KMS-11 (cell line): ENCODE measurements around the gene FIGLA.

ENCODE experiments used
- H2AFZ ChIP-seq: fragments of 200-600 bp; sonication (generic); 2 replicates; pipeline ENCODE4 v1.6.1; 2016; ENCODE audit warnings: antibody characterized with exemption, mixed run types, low read depth
- H3K27ac ChIP-seq: fragments of 200-600 bp; sonication (generic); 2 replicates; pipeline ENCODE4 v1.6.1; 2016; ENCODE audit warnings: mild to moderate bottlenecking, mixed run types
- H3K27me3 ChIP-seq: fragments of 200-600 bp; sonication (generic); 2 replicates; pipeline ENCODE4 v1.6.1; 2017; ENCODE audit warnings: mild to moderate bottlenecking, low read depth, mixed run types, moderate library complexity; ENCODE audit not compliant: insufficient read depth
- H3K36me3 ChIP-seq: fragments of 200-600 bp; sonication (generic); 2 replicates; pipeline ENCODE4 v1.6.1; 2017; ENCODE audit warnings: mild to moderate bottlenecking, mixed run types; ENCODE audit not compliant: insufficient read depth
- H3K4me1 ChIP-seq: fragments of 200-600 bp; sonication (generic); 2 replicates; pipeline ENCODE4 v1.6.1; 2016; ENCODE audit warnings: mild to moderate bottlenecking, low read depth, mixed run types; ENCODE audit not compliant: poor library complexity, severe bottlenecking
- H3K4me2 ChIP-seq: fragments of 200-600 bp; sonication (generic); 2 replicates; pipeline ENCODE4 v1.7.0; 2016; ENCODE audit warnings: mild to moderate bottlenecking, mixed run types
- H3K4me3 ChIP-seq: fragments of 200-600 bp; sonication (generic); IDR thresholded peaks from 2 replicates; pipeline ENCODE4 v1.6.1; 2017; ENCODE audit warnings: low read depth, low read length, mixed read lengths; ENCODE audit not compliant: insufficient read depth
- H3K79me2 ChIP-seq: fragments of 200-600 bp; sonication (generic); 2 replicates; pipeline ENCODE4 v1.6.1; 2016; ENCODE audit warnings: low read depth, mixed run types; ENCODE audit not compliant: insufficient read depth
- H3K9ac ChIP-seq: fragments of 200-600 bp; sonication (generic); 2 replicates; pipeline ENCODE4 v1.6.1; 2016; ENCODE audit warnings: mild to moderate bottlenecking, mixed run types
- H4K20me1 ChIP-seq: fragments of 200-600 bp; sonication (generic); 2 replicates; pipeline ENCODE4 v1.6.1; 2016; ENCODE audit warnings: mild to moderate bottlenecking, mixed run types; ENCODE audit not compliant: insufficient read depth
- TF ChIP-seq, protein P1 (sequence below): fragments of 200-600 bp; sonication (generic); conservative IDR thresholded peaks from 2 replicates; pipeline ENCODE4 v1.6.1; 2017; ENCODE audit warnings: low read depth, mild to moderate bottlenecking, antibody characterized with exemption, low read length, moderate library complexity, mixed read lengths

FIGLA gene

DNA sequence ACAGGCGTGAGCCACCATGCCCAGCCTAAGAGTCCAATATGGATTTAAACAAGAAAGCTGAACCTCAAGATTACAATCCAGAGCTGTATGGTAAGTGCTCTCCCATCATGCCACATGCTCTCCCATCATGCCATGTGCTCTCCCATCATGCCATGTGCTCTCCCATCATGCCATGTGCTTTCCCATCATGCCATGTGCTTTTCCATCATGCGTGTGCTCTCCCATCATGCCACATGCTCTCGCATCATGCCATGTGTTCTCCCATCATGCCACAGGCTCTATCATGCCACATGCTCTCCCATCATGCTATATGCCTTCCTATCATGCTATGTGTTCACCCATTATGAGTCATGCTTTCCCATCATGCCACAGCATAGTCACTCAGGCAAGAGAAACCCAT, 43.2 kb downstream of the FIGLA start:
- Histone ChIP-seq H3K4me1 (peaks cover 12% of the 10 kb centered on the region), H4K20me1 (no peaks in the 10 kb centered on the region), H3K36me3 (no peaks in the 10 kb centered on the region), H3K27me3 (no peaks in the 10 kb centered on the region), H3K9ac (no peak overlapping the region), H3K4me3 (no peak overlapping the region), H3K4me2 (no peak overlapping the region), H2AFZ (no peak overlapping the region), H3K27ac (no peak overlapping the region), H3K79me2 (peaks cover 31% of the 10 kb centered on the region)
- TF ChIP-seq, protein P1, sequence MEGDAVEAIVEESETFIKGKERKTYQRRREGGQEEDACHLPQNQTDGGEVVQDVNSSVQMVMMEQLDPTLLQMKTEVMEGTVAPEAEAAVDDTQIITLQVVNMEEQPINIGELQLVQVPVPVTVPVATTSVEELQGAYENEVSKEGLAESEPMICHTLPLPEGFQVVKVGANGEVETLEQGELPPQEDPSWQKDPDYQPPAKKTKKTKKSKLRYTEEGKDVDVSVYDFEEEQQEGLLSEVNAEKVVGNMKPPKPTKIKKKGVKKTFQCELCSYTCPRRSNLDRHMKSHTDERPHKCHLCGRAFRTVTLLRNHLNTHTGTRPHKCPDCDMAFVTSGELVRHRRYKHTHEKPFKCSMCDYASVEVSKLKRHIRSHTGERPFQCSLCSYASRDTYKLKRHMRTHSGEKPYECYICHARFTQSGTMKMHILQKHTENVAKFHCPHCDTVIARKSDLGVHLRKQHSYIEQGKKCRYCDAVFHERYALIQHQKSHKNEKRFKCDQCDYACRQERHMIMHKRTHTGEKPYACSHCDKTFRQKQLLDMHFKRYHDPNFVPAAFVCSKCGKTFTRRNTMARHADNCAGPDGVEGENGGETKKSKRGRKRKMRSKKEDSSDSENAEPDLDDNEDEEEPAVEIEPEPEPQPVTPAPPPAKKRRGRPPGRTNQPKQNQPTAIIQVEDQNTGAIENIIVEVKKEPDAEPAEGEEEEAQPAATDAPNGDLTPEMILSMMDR, result no peak

DNA sequence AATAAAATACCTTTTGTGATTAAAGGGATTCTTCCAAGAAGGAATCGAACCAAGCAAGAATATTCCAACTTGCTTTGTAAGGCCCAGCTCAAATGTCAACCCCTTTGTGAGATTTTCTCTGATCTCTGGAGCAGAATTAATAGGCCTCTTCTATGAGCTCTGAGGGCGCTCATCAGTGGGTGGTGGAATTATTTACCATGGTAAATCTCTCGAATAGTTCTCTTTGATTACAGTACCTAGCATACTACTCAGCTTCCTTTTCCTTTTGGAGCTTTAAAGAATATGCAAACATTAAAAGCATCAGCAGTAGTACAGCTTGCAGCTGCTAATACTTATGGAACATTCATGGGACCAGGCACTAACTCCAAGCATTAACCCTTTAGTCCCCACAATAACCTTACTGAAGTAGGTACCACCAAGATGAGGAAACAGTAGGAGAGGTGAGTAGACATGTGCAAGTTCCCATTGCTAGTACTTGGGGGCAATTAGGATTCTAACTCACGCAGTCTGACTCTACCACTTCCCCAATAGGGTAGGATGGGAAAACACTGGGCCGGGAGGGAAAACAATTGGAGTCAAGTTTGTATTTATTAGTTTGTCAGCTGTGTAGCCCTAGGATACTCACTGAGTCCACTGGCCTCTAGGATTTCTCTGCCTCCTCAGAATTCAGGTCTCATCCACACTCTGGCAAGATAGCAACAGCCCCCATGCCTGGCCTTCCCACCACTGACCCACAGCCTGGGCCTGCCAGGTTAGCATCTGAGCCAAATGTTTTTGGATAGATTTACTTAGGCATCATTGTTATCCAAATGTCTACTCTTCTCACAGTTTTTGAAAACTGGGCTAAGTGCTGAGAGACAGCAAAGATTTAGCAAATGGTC, 44.1 kb downstream of the FIGLA start:
- Histone ChIP-seq H2AFZ (no peak overlapping the region), H3K4me1 (peaks cover 12% of the 10 kb centered on the region), H3K36me3 (no peaks in the 10 kb centered on the region), H3K9ac (no peak overlapping the region), H3K4me2 (no peak overlapping the region), H4K20me1 (no peaks in the 10 kb centered on the region), H3K27me3 (no peaks in the 10 kb centered on the region), H3K79me2 (peaks cover 31% of the 10 kb centered on the region), H3K4me3 (no peak overlapping the region), H3K27ac (no peak overlapping the region)
- TF ChIP-seq, protein P1, result no peak

DNA sequence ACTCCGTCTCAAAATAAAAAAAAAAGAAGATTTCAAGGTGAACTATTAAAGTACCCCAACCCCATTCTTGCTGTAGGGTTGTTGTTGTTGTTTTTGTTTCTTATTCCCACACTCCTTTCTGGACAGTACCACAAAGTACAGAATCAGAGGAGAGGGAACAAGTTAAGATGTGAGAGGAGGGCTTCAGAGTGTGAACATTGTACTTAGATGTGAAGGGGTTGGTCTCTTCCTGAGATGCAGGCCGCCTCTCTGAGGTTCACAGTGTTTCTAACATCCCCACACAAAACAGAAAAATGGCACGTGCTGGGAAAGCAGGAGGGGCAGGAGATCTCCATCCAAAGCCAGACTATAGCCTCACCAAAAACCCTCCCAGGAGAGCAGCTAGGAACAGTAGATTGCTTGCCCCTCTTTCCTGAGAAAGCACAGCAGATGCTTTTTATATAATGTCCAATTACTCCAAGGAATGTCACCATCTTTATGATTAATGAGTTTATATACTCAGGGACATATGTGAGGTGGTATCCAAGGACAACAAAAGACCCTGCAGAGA, 45.1 kb downstream of the FIGLA start:
- Histone ChIP-seq H4K20me1 (no peaks in the 10 kb centered on the region), H3K9ac (no peak overlapping the region), H2AFZ (no peak overlapping the region), H3K4me3 (no peak overlapping the region), H3K27me3 (no peaks in the 10 kb centered on the region), H3K4me2 (no peak overlapping the region), H3K27ac (no peak overlapping the region), H3K79me2 (peaks cover 35% of the 10 kb centered on the region), H3K36me3 (no peaks in the 10 kb centered on the region; the same call in 1 of the 2 replicates), H3K4me1 (peaks cover 12% of the 10 kb centered on the region)
- TF ChIP-seq, protein P1, result no peak

DNA sequence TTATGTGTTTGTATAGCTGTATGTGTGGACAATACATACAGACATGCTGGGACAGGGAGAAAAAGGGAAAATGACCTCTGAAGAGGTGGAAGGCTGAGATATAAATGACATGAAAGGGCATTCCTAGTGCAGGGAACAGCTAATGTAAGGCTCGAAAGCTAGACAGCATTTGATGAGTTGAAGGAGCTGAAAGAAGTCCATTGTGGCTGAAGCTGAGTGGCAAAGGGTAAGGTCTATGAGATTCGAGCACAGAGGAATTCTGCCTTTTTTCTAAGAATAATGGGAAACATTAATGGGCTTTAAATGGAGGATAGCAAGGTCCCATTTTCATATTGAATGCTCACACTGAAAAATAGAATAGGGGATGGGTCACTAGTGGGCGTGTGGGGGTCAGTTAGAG, 46.0 kb downstream of the FIGLA start:
- Histone ChIP-seq H2AFZ (no peak overlapping the region), H4K20me1 (no peaks in the 10 kb centered on the region), H3K9ac (no peak overlapping the region), H3K36me3 (no peaks in the 10 kb centered on the region; the same call in 1 of the 2 replicates), H3K79me2 (peaks cover 26% of the 10 kb centered on the region), H3K4me3 (no peak overlapping the region), H3K4me1 (peaks cover 12% of the 10 kb centered on the region), H3K4me2 (no peak overlapping the region), H3K27ac (no peak overlapping the region), H3K27me3 (no peaks in the 10 kb centered on the region)
- TF ChIP-seq, protein P1, result no peak
